GM12874 (cell line): ENCODE measurements around the gene NRTN.

Experiments
- TF ChIP-seq, protein P1 (sequence below): IDR thresholded peaks from 2 replicates; pipeline ENCODE4 v1.5.1; 2011; ENCODE audit warnings: low read depth, mild to moderate bottlenecking, control low read depth, low read length, moderate library complexity; ENCODE audit not compliant: insufficient read depth

The NRTN gene

DNA sequence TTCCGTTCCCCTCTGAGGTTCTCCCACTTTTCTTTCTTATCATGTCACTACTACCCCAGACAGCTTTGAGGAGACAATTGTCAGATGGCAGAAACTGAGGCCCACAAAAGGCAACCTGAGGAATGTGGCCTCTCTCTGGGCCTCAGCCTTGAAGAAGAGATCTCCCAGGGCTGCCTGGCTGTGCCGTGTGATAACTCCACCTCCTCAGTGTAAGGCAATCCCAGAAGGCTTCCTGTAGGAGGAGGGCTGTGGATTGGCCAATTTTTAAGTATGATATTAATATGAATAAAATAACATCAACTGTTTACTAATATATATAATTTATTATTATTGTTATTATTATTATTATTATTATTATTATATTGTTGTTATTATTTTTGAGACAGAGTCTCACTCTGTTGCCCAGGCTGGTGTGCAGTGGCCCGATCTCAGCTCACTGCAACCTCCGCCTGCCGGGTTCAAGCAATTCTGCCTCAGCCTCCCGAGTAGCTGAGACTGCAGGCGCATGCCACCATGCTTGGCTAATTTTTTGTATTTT is 9.4 kb upstream of the NRTN start:
- TF ChIP-seq, protein P1, sequence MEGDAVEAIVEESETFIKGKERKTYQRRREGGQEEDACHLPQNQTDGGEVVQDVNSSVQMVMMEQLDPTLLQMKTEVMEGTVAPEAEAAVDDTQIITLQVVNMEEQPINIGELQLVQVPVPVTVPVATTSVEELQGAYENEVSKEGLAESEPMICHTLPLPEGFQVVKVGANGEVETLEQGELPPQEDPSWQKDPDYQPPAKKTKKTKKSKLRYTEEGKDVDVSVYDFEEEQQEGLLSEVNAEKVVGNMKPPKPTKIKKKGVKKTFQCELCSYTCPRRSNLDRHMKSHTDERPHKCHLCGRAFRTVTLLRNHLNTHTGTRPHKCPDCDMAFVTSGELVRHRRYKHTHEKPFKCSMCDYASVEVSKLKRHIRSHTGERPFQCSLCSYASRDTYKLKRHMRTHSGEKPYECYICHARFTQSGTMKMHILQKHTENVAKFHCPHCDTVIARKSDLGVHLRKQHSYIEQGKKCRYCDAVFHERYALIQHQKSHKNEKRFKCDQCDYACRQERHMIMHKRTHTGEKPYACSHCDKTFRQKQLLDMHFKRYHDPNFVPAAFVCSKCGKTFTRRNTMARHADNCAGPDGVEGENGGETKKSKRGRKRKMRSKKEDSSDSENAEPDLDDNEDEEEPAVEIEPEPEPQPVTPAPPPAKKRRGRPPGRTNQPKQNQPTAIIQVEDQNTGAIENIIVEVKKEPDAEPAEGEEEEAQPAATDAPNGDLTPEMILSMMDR, result no peak

DNA sequence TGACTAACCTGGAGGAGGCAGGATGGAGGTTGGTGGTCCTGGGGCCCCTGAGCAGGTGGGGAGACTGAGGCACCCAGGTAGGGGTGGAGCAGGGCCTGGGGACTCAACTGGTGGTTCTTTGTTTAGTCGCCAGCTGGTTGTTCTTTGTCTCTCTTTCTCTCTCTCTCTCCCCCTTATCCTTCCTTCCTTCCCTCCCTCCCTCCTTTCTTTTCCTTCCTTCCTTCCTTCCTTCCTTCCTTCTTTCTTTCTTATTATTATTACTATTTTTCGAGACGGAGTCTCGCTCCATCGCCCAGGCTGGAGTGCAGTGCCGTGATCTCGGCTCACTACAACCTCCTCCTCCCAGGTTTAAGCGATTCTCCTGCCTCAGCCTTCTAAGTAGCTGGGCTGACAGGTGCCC is 6.6 kb upstream of the NRTN start:
- TF ChIP-seq, protein P1, result no peak

- TF ChIP-seq, protein P1, result no peak
Measured at GRCh38 chr19:5799247-5800241, 5.3 kb upstream of the NRTN start.

- TF ChIP-seq, protein P1, result no peak
Measured at GRCh38 chr19:5800361-5801270, 4.3 kb upstream of the NRTN start.

DNA sequence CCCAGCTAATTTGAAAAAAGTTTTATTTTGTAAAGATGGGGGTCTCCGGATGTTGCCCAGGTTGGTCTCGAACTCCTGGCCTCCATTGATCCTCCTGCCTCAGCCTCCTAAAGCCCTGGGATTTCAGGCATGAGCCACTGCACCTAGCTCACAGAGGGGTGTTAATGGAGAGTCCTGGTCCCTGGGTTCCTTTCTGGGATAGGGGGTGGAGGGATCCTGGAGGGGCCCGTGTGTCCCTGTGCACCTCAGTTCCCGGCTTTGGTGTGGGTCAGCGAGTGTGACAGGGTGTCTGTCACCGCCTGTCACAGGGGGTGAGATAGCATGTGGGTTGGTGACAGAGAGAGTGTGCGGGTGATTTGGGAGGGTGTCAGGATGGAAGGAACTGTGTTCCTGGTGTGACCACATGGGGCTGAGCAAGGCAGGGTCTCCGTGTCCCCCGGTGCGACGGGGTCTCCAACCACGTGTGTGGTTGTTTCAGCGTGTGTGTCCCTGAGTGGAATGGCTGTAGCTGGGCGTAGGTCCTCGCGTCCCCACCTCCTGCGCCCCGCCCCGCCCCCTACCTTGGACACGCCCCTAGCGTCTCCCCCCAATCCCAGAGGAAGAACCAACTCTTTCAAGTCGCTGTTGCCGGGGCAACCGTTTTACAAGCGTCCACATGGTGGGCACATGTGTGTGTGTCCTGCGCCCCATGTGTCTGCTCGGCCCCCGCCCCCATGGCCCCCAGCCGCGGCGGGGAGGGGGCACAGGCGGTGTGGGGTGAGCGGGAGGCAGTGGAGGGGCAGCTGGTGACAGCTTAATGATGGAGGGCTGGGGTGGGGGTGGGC is 2.9 kb upstream of the NRTN start:
- TF ChIP-seq, protein P1, result no peak

DNA sequence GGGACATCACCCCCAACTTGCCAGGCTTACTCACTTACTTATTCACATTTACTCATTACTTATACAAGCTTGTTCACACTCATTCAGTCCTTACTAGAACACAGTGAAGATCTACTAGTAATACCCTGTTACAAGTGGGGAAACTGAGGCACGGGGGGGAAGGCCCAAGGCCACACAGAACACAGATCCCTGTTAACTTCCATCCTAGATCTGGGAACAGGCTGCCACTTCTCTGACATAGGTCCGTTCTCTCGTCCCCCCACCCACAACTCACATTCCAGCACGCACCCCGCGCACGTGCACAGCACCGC is 1.5 kb upstream of the NRTN start:
- TF ChIP-seq, protein P1, result no peak
